ENCODE results near the gene MARK2. TPM values are rescaled to one million over a fixed set of nuclear protein-coding genes. Genes with fewer than 3 reads are reported as not detected.

MARK2 gene
- total RNA-seq, 1 donor from 2014 or later = 44.7 TPM

DNA sequence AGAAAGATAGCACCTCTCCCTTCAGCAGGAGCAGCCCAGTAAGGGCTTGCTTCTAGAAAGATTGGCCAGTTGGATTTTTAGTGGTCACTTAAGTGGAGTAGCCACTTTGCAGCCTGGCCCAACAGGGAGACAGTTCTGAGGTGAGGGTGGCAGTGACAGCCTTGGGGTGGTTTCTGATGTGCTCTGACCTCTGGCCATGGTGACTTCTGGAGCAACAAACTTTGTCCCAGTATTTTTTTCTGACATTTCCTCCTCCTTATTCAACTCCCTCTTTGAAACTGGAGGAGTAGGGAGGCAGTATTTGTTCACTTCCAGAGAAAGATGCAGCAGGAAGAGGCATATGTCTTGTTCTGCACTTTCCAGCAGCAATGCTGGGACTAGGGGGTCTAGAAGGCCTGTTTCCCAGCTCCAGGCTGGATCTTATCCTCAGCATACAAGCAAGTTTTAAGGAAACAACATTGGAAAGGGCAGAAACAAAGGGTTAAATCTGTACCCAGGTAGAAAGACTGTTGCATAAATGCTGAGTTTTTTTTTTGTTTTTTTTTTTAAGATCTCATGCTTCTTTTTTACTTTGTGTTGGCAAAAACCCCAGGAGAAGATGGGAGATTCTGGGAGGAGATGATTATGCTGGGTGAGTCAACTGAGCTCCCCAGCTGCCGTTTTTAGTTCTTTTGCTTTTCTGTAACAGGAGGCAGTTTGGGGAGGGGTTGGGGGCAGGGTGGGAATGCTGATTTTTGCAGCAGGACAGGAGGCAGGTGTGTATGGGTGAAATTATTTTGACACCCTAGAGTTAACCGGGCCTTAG is 40.9 kb downstream of the MARK2 start:
- no peak overlapping the region for H3K4me3 Mint-ChIP-seq
- H3K36me3 Mint-ChIP-seq (ENCODE audit: low read depth) = peaks cover 23% of the 10 kb centered on the region
- no peak for DNase-seq (ENCODE audit: low spot score)
- no peak overlapping the region for H3K27ac Mint-ChIP-seq
- intact Hi-C loops (cut with micrococcal nuclease) = no loop called here
- no peaks in the 10 kb centered on the region for H3K27me3 Mint-ChIP-seq (ENCODE audit: insufficient read depth)
- H3K9me3 Mint-ChIP-seq = no peaks in the 10 kb centered on the region
- H3K4me1 Mint-ChIP-seq (ENCODE audit: low read depth) = peaks cover 56% of the 10 kb centered on the region

DNA sequence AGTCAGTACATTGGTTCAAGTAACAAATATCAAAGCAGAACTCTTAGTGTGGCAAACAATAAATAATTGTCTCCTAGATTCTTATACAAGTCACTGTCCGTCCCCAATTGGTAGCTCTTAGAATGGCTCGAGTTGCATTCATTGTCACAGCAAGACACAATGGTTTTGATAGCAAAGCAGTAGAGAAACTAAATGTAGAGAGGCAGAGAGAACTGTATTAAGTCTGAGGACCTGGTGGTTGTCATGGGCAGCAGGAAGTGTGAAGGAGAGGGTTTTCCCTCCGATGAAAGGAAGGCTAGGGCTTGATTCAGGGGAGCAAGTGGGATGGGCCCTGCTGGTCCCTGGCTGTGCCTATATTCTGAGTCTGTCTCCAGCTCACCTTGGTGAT is 41.5 kb downstream of the MARK2 start:
- peaks cover 23% of the 10 kb centered on the region for H3K36me3 Mint-ChIP-seq (ENCODE audit: low read depth)
- intact Hi-C loops (cut with micrococcal nuclease) = no loop called here
- H3K27me3 Mint-ChIP-seq (ENCODE audit: insufficient read depth) = no peaks in the 10 kb centered on the region
- H3K27ac Mint-ChIP-seq = no peak overlapping the region
- H3K4me3 Mint-ChIP-seq = no peak overlapping the region
- no peak for DNase-seq (ENCODE audit: low spot score)
- no peaks in the 10 kb centered on the region for H3K9me3 Mint-ChIP-seq
- H3K4me1 Mint-ChIP-seq (ENCODE audit: low read depth) = peaks cover 56% of the 10 kb centered on the region

DNA sequence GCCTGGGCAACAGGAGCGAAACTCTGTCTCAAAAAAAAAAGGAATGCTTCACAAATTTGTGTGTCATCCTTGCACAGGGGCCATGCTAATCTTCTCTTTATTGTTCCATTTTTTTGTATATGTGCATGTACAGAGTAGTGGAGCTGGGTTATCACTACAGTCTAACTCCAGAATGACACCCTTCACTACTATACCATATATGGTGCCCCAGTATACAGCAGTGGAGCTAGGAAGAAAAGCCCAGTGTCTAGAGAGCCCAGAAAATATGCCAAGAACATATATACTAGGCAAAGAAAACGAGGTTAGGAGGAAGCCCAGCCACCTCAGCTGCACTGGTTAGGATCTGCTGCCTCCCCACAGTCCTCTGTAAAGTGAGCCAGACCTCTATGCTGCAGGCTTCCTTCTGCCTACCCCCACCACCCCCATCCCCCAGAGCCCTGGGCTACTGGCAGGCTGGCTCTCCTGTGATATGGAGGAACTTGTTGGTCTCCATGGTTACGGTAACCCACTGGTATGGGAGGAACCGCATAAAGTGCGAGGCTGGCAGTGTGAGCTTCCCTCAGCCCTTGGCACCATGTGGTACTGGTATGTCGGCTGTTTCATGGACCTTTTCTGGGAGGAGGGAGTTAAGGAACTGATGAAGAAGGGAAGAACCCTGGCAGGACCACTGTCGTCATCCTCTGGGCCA is 43.8 kb downstream of the MARK2 start:
- Mint-ChIP-seq H3K36me3 (ENCODE audit: low read depth) (peaks cover 23% of the 10 kb centered on the region), H3K4me3 (no peak overlapping the region), H3K27me3 (ENCODE audit: insufficient read depth) (no peaks in the 10 kb centered on the region), H3K4me1 (ENCODE audit: low read depth) (peaks cover 63% of the 10 kb centered on the region), H3K27ac (no peak overlapping the region), H3K9me3 (no peaks in the 10 kb centered on the region)
- intact Hi-C loops (cut with micrococcal nuclease) = no loop called here
- no peak for DNase-seq (ENCODE audit: low spot score)

DNA sequence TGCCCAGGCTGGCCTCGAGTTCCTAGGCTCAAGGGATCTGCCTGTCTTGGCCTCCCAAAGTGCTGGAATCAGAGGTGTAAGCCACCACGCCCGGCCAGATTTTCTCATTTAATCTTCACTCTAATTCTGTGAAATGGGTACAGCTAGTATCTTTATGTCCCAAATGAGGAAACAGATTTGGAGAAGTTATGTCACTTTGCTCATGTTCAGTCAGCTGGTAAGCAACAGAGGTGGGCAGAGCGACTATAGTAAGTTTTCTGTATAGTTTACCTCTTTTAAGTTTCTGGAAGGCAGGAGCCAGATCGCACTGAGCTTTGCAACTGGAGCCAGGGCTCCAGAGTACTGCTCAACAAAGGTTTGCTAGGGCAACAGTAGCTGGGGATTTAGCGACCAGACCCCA is 44.9 kb downstream of the MARK2 start:
- no peak overlapping the region for H3K27ac Mint-ChIP-seq
- intact Hi-C loops (cut with micrococcal nuclease) = no loop called here

DNA sequence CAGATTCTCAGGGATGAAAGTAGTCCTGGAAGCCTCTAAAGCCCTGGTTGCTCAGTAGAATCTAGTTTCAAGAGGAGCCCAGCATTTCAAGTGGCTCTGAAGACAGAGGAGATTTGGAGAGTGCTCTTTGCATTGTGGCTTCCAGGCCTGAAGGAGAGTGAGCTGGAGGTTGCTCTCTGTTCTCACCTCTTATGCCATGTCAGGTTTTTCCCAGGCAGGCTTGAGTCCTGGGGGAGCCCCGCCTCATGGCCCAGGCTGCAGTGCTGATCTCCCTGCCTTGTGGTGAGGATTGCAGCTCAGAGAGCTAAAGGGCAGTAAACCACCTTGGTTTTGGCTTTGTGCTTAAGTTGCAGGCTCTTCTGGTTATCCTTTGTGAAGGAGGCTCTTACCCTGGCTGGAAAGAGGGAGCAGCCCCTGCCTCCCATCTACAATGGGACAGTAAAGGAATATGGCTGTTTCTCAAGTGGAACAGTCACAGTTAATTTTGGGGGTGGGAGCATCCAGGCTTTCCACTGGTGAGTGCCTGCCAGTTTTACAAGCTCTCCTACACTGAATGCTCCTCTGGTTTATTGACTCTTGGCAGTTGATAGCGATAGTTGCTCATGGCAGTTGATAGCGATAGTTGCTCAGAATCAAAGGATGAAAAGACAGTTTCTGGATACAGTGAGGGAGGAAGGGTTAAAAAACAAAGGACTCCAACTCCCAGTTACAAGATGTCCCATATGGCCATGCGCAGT is 45.5 kb downstream of the MARK2 start:
- Mint-ChIP-seq H3K4me1 (ENCODE audit: low read depth) (peaks cover 72% of the 10 kb centered on the region), H3K4me3 (no peak overlapping the region), H3K36me3 (ENCODE audit: low read depth) (peaks cover 19% of the 10 kb centered on the region), H3K9me3 (no peaks in the 10 kb centered on the region), H3K27me3 (ENCODE audit: insufficient read depth) (no peaks in the 10 kb centered on the region), H3K27ac (no peak overlapping the region)
- intact Hi-C loops (cut with micrococcal nuclease) = no loop called here
- DNase-seq (ENCODE audit: low spot score) = no peak

More for the DNA sequence above, 44.9 kb downstream of the MARK2 start:
- no peak for DNase-seq (ENCODE audit: low spot score)
- no peaks in the 10 kb centered on the region for H3K9me3 Mint-ChIP-seq
- peaks cover 19% of the 10 kb centered on the region for H3K36me3 Mint-ChIP-seq (ENCODE audit: low read depth)
- H3K4me3 Mint-ChIP-seq = no peak overlapping the region
- H3K27me3 Mint-ChIP-seq (ENCODE audit: insufficient read depth) = no peaks in the 10 kb centered on the region
- peaks cover 67% of the 10 kb centered on the region for H3K4me1 Mint-ChIP-seq (ENCODE audit: low read depth)

DNA sequence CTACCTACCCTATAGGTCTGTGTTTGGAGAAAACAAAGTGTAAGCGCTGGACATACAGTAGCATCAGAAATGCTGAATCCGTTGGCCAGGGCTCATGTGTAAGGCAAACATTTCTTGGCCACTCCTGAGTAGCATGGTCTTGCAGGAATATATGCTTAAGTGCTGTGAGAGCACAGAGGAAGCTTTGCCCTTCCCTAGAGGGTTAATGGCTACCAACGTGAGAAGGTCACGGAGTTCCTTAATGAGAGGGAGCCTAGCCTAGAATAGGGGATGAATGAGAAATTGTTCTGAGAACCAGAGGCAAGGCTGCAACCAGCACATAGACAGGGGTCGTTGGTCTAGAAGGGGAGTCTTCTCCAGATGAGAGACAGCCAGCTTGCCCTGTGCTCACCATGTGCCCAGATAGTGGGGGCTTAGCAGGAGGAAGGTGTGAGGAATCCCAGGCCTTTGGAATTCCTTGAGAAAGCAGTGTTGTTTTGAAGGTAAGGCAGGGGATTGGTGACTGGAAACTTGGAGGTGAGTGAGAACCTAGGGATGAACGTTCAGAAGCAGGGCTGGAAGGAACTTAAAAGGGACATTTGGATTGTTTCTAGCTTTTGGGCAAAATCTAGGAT is 48.6 kb downstream of the MARK2 start:
- Mint-ChIP-seq H3K4me3 (peak overlapping the region; percentile 59), H3K4me1 (ENCODE audit: low read depth) (peaks cover 81% of the 10 kb centered on the region), H3K36me3 (ENCODE audit: low read depth) (peaks cover 16% of the 10 kb centered on the region), H3K9me3 (no peaks in the 10 kb centered on the region), H3K27me3 (ENCODE audit: insufficient read depth) (no peaks in the 10 kb centered on the region), H3K27ac (peak overlapping the region; percentile 38)
- intact Hi-C loops (cut with micrococcal nuclease) = no loop called here
- no peak for DNase-seq (ENCODE audit: low spot score)

DNA sequence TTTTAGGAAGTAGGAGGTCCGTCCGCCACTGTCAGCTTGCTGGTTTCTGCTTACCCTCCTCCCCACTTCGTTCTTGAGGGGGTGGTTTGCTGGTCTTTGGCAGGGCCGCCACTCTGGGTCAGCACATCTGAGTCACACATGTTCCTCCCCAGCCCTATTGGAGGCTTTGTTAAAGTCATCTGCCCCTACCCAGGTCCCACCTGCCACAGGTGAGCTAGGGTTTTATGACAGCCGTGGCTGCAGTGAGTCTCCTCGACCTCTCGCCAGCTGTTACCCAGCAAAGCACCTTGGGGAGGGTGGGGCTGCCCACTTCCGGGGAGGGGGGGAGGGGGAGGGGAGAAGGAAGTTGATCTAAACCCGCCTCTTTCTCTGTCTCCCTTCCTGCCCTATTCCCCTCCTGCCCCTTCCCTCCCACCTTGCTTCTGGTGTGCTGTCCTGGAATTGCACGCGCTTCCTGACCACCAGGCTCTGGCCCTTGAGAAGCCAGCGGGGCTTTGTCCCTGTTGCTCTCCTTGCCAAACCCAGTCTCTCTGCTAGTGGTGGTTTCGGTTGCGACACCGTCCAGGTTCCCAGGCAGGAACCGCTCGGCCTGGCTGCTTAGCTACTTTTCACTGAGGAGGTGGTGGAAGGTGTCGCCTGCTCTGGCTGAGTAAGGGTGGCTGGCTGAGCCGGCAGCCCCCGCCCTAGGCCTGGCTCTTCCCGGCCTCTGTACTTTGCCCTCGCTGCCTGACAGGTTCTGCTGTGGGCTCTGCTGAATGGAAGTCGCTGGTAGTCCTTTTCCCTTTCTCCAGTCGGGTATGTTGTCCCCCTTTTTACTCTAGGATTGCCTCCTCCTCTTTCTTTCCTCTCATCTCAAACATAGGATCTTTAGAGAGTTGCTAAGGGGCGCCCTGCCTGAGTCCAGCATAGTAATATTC is 49.5 kb downstream of the MARK2 start:
- Mint-ChIP-seq H3K27ac (peak overlapping the region; percentile 83), H3K36me3 (ENCODE audit: low read depth) (peaks cover 18% of the 10 kb centered on the region), H3K4me3 (peak overlapping the region; percentile 86), H3K27me3 (ENCODE audit: insufficient read depth) (no peaks in the 10 kb centered on the region), H3K4me1 (ENCODE audit: low read depth) (peaks cover 77% of the 10 kb centered on the region), H3K9me3 (no peaks in the 10 kb centered on the region)
- intact Hi-C loops (cut with micrococcal nuclease) = loop anchor here (1.0 kb wide), 5 partner anchors 22 to 86 kb away; partner anchors contain the start of gene COX8A
- peak; percentile 57 for DNase-seq (ENCODE audit: low spot score)

DNA sequence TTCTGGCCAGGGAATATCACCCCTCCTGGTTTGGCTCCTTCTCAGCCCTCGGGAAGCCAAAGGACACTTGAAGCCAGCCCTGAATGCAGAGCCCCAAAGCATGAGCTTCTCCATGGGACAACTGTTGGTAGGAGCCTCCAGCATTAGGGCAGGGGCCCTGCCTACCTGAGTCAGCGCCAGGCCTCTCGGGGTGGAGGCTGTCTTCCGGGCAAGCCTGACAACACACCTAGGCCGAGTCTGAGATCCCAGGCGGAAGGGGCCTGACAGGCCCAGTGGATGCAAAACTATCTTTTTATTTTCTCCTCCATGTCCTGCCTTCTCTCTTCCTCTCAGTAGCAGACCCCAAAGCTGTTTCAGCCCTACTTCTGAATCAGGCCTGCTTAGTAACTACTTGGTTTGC is 50.4 kb downstream of the MARK2 start:
- Mint-ChIP-seq H3K27me3 (ENCODE audit: insufficient read depth) (no peaks in the 10 kb centered on the region), H3K9me3 (no peaks in the 10 kb centered on the region), H3K27ac (peak overlapping the region; percentile 27), H3K4me1 (ENCODE audit: low read depth) (peaks cover 69% of the 10 kb centered on the region), H3K4me3 (peak overlapping the region; percentile 86), H3K36me3 (ENCODE audit: low read depth) (peaks cover 22% of the 10 kb centered on the region)
- no peak for DNase-seq (ENCODE audit: low spot score)
- intact Hi-C loops (cut with micrococcal nuclease) = no loop called here

DNA sequence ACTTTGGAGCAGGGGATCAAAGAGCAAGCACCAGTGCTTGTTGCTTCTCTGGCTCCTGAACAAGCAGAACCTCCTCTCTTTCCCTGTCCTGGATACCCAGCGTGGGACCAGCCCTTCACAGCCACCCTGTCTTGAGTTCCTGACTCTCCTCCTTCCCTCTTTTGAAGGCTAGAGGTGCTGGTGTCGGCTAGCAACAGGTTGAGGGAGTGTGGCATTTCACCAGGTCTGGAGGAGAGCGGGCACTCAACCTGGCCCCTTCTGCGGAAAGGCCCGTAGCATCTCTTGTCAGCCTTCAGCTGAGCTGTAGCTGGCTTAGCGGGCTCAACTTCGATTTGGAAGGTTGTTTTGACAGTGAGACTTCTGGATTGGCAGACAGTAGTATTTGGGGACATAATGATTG is 51.5 kb downstream of the MARK2 start:
- Mint-ChIP-seq H3K27me3 (ENCODE audit: insufficient read depth) (no peaks in the 10 kb centered on the region), H3K4me3 (peak overlapping the region; percentile 12), H3K4me1 (ENCODE audit: low read depth) (peaks cover 65% of the 10 kb centered on the region), H3K36me3 (ENCODE audit: low read depth) (peaks cover 21% of the 10 kb centered on the region), H3K27ac (no peak overlapping the region), H3K9me3 (no peaks in the 10 kb centered on the region)
- no peak for DNase-seq (ENCODE audit: low spot score)
- intact Hi-C loops (cut with micrococcal nuclease) = no loop called here

DNA sequence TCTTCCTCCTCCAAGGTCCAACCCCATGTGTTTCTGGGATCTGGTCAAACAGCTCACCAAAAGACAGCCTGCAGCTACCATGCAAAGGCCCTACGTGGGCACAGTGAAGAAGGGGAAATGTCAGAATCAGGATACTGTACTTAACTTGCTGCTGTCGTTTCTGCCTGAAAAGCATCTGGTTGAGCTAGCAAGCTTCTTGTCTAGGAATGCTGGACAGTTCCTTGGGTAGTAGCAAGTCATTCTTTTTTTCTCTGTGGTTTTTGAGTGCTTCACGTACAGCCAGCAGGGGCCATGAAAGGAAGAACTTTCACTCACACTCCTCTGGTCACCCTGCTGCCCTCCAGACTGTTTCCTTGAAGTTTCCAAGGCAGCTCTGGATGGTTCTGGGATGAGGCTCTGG is 53.3 kb downstream of the MARK2 start:
- Mint-ChIP-seq H3K36me3 (ENCODE audit: low read depth) (peaks cover 32% of the 10 kb centered on the region), H3K9me3 (no peaks in the 10 kb centered on the region), H3K27me3 (ENCODE audit: insufficient read depth) (no peaks in the 10 kb centered on the region), H3K4me3 (no peak overlapping the region), H3K4me1 (ENCODE audit: low read depth) (peaks cover 71% of the 10 kb centered on the region), H3K27ac (no peak overlapping the region)
- intact Hi-C loops (cut with micrococcal nuclease) = no loop called here
- DNase-seq (ENCODE audit: low spot score) = no peak

DNA sequence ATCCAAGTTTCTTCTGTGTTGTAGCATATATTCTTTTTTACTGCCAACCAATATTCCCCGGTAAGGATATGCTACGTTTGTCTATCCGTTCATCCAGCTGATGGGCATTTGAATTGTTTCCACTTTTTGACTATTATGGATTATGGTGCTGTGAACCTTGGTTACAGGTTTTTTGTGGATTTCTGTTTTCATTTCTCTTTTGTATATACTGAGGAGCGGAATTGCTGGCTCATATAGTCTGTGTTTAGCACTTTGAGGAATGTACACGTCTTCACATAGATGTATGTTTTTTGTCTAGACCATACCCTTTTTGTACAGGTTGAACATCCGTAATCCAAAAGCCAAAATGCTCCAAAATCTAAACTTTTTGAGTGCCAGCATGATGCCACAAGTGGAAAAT is 54.4 kb downstream of the MARK2 start:
- Mint-ChIP-seq H3K9me3 (no peaks in the 10 kb centered on the region), H3K4me1 (ENCODE audit: low read depth) (peaks cover 59% of the 10 kb centered on the region), H3K4me3 (no peak overlapping the region), H3K27ac (no peak overlapping the region), H3K36me3 (ENCODE audit: low read depth) (peaks cover 38% of the 10 kb centered on the region), H3K27me3 (ENCODE audit: insufficient read depth) (no peaks in the 10 kb centered on the region)
- intact Hi-C loops (cut with micrococcal nuclease) = no loop called here
- DNase-seq (ENCODE audit: low spot score) = no peak

DNA sequence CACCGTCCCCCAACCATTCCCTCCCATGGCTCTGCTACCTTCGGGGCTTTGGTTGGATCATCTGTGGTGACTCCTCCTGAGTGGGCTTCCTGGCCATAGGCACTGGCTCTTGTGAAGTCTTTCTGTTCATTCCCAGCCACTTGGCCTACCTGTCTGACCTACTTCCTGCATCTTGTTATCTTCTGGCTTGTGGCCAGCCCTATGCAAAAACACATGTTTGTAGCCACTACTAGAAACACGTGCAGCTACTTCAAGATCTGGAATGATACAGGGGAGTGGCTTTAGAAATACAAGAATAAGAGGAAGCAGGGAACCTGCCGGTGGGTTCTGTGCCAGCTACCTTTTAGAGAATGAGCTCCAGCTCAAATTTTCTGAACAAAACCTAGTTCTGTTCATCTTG is 57.2 kb downstream of the MARK2 start:
- Mint-ChIP-seq H3K9me3 (no peaks in the 10 kb centered on the region), H3K36me3 (ENCODE audit: low read depth) (peaks cover 44% of the 10 kb centered on the region), H3K27me3 (ENCODE audit: insufficient read depth) (no peaks in the 10 kb centered on the region), H3K4me1 (ENCODE audit: low read depth) (peaks cover 32% of the 10 kb centered on the region), H3K27ac (no peak overlapping the region), H3K4me3 (no peak overlapping the region)
- intact Hi-C loops (cut with micrococcal nuclease) = no loop called here
- DNase-seq (ENCODE audit: low spot score) = no peak

Measured in activated T-helper 1 cell treated with anti-CD3 and anti-CD28 coated beads, Interleukin-12 subunit alpha, Interleukin-12 subunit beta, Interleukin-2, Interleukin-4 antibody, amounts not matched to agents 30 ng/mL and 10 ng/mL and 1 ng/mL, durations not matched to agents 14 hours and 24 hours and 36 hours (primary cell).